ENCODE measurements around the gene SOX13.
"Not testable (repeated sequence)": the region's sequence is repeated elsewhere in the genome, so short reads cannot be mapped to it uniquely, and the experiment has no call there.

SOX13 gene

DNA sequence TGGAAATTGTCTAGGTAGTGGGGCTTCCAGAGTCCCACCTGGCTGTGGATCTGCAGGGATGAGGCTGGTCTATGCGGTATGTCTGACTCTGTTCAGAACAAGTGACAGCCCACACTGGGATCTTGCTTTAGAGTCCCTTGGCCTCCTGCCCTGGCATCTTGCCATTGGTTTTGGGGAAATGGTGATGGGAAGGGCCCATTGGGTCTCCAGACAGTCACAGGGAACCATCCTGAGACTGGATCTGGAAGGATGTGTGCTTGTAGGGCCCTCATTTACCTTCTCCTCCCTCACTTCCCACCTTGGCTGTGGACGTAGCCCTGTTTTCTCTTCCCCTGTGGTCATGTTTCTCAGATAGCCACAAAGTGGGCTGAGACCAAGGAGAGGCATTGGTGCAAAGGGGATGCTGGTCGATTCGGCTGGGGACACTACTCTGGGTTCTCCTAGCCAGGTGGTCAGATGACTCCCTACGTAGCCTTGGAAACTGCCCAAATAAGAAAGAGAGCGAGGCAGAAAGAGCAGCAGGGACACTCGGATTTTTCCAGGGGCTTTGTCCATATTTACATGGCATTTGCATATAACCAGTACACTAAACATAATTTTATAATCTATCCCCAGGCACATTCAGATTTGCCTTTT is 15.1 kb downstream of the SOX13 start:
- no peak for DNase-seq (ENCODE audit: low read depth)

DNA sequence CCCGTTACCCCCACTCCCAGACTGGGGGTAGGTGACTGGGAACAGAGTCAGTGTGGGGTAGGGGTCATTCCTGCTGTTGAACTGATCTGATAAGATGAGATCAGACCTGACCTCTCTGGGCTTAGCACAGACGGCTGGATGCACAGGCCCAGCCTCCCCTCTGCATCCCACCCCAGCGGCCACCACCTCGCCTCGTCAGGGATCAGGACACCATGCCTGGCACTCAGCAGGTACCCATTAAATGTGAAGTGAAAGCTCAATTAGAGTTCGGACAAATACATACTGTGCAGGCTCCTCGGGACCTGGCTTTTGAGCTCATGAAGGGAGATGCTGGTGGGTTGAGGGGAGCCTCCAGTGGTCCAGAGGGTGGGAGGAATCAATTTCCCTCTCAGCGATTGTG is 15.7 kb downstream of the SOX13 start:
- DNase-seq (ENCODE audit: low read depth), result no peak

DNA sequence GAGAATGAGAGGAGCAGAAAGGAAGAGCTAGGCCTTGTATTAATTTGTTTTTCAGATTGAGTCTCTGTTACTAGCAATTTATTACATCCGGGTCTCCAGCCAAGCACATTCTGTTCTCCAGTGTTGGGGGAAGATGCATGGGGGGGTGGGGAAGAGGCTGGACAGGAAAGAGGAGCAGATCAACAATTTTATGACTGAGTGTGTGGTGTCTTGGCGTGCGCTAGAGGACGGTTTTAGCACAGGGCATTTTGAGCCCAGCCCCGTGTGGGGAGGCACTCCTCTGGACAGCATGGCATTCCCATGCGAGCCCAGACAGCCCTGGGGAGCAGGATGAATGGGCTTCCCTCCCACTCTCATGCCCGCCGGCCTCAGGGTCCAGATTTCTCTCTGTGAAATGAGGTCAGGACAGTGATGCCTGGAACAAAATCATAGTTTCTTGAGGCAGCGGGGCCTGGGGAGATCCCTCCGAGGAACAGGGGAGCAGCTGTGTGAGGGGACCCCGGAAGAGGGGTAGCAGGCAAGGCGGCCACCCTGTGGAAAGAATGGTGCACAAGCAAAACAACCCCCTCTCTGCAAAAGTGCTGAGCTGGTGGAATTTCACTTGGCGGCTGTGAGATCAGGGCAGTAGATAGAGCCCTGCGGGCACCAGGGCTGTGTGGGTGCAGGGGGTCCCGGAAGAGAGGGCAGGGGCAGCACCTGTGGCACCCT is 16.3 kb downstream of the SOX13 start:
- DNase-seq (ENCODE audit: low read depth), result no peak

- not testable (repeated sequence) for DNase-seq (ENCODE audit: low read depth)
Observed at GRCh38 chr1:204090132-204090531, 17.2 kb downstream of the SOX13 start.

DNA sequence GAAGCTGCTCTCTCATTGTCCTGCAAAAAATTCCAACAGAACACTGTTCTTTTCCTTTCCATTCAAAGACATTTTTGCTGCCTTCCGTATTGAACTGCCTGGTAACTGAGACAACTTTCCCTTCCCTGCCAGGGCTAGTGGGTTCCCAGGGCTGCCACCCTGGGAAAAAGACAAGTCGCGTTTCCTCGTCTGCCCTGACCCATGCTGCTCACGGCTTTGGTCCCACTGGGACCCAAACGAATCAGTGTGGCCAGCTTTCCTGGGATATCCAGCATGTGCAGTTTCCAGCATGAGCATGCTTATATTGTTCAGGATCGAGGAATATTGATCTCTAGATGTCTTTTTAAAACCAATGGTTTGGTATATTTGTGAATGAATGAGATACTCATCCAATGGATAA is 18.2 kb downstream of the SOX13 start:
- no peak for DNase-seq (ENCODE audit: low read depth)

DNA sequence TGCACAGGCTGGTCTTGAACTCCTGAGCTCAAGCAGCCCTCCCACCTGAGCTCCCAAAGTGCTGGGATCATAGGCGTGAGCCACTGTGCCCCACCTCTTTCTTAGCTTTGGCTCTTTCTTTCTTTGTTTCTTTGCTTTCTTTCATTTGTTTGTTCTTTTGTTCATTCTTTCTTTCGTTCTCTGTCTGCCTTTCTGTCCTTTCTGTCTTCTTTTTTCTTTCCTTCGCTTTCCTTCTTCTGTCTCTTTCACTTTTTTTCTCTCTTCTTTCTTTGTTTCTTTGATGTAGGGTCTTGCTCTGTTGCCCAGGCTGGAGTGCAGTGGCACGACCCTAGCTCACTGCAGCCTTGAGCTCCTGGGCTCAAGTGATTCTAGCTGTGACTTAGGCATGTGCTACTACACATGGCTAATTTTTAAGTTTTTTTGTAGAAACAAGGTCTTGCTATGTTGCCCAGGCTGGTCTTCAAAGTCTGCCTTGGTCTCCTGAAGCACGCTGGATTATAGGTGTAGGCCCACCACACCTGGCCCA is 18.9 kb downstream of the SOX13 start:
- no peak for DNase-seq (ENCODE audit: low read depth)

DNA sequence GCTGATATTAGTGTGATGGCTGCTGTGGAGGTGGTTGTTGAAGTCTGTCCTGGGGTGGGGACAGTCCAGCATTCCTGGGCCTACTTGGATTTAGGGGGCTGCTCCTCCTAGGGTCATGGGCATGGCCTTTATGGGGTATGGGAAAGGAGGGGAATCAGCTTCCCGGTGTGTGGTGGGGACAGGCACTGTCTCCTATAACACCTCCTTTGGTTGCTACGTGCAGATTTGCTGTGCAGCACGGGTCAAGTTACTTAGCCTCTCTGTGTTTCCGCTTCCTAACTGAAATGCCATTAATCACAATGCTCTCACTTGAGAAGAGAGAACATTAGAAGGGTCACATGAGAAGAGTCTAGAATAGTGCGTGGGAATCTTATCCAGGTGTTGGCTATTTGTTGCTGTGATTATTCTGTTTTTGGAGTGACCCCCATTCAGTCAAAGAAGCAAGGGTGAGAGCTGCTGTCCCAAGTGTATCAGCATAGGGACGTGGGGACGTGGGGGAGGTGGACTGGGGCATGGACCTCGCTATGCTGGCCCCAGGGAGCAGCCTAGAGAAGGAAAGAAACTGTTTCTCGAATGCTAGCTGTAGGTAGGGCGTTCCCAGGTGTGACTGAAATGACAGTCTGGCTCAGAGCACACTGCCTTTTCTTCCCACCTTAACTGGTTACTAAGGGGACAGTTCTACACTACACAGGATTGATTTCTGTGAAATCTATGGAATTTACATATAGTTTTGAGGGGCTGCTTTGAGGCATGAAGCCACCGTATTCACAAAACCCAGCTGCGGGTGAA is 19.9 kb downstream of the SOX13 start:
- DNase-seq (ENCODE audit: low read depth), result no peak

DNA sequence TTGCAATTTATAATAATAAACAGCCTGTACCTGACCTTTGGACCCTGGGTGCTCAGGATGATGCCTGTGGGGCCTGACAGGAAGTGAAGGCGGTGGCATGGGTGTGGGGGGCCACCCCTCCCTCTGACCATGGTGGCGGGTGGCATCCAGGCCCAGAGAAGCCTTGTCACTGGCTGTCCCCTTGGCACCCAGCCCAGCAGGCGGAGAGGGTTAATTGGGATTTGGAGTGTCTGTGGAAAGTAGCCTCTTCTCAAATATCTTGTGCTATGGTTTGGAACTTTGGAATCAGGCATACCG is 20.5 kb downstream of the SOX13 start:
- DNase-seq (ENCODE audit: low read depth), result no peak

GRCh38 chr1:204093781-204094180 is 20.9 kb downstream of the SOX13 start:
- no peak for DNase-seq (ENCODE audit: low read depth)

GRCh38 chr1:204094313-204094729 is 21.4 kb downstream of the SOX13 start:
- DNase-seq (ENCODE audit: low read depth), result no peak

GRCh38 chr1:204094856-204095634 is 22.1 kb downstream of the SOX13 start:
- DNase-seq (ENCODE audit: low read depth), result no peak

GRCh38 chr1:204096931-204097330 is 24.0 kb downstream of the SOX13 start:
- no peak for DNase-seq (ENCODE audit: low read depth)

GRCh38 chr1:204098683-204099082 is 25.8 kb downstream of the SOX13 start:
- no peak for DNase-seq (ENCODE audit: low read depth)

DNA sequence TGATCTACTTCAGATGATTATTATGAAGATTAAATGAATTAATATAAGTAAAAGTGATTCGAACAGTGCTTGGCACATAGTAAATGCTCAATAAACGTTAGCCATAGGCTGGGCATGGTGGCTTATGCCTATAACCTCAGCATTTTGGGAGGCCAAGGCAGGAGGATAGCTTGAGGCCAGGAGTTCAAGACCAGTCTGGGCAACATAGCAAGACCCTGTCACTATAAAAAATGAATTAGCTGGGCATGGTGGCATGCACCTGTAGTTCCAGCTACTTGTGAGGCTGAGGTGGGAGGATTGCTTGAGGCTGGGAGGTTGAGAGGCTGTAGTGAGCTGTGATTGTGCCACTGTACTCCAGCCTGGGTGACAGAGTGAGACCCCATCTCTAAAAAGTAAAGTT is 26.8 kb downstream of the SOX13 start:
- DNase-seq (ENCODE audit: low read depth), result not testable (repeated sequence)

DNA sequence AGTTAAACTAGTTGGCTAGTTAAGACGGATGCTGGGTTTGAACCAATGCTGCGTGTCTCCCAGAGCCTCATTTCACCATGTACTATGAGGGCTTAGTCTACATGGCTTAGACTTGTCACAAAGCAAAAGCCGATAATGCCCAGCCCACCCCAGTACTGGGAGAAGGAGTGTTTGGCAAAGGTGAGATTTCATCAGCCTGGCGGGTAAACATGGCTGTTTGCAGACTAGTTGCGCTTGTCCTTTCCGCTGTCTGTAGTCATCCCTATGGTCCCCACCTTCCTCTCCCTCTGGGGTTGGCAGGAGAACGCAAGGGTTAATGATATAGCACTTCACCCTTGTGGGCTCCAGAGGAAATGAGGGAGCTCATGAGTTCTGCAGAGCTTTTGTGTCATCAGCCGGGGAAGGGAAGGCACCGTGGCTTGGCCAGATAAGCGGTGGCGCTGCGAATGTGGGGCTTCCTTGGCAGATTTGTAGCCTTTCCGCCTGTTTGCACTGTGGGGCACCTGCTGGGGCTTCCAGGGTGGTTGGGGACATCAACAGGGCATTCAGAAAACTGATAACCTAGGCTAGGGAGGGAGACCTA is 29.2 kb downstream of the SOX13 start:
- DNase-seq (ENCODE audit: low read depth), result peak; percentile 77

DNA sequence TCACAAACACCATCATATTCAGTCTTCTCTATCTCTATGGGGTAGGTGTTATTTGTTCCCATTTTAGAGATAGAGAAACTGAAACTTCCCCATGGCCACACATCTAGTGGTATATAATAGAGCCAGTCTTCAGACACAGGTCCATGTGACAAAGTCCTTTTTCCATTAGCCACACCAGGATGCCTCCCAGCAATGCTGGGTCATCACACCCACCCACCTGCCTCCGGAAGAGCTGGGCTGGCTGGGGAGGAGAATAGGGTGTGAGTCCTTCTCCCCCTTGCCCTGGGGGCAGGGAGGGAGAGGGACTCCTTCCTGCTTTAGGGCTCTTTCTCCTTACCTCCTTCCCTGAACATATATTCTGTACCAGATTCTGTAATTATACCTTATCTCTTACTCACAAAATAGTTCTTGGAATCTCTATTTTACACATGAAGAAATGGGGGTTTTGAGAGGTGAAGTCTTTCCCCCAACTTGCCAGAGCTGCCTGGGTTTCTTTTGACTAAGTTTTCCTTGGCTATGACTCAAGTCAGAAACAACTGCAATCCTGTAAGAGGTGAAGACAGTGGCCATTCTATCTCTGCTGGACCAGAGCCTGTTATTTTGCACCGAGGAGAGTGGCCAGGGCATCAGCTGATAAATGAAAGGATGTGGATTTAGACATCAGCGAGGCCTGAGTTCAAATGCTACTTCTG is 30.0 kb downstream of the SOX13 start:
- no peak for DNase-seq (ENCODE audit: low read depth)

DNA sequence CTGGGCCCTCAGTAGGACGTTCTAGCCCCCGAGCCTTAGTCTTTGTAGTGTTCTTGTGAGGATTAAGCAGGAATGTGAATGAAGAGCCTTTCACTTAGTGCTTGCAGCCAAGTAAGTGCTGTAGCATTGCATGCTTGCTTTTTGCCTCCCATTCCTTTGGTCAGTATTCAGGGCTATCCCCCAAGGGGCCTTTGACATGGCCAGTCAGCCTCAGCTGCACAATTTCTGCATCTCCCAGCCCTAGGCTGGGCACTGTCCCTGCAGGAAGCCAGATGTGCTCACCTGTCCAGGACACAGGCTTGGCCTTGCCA is 30.5 kb downstream of the SOX13 start:
- DNase-seq (ENCODE audit: low read depth), result no peak

- DNase-seq (ENCODE audit: low read depth), result peak; percentile 59
Observed at GRCh38 chr1:204104331-204105130, 31.6 kb downstream of the SOX13 start.

DNA sequence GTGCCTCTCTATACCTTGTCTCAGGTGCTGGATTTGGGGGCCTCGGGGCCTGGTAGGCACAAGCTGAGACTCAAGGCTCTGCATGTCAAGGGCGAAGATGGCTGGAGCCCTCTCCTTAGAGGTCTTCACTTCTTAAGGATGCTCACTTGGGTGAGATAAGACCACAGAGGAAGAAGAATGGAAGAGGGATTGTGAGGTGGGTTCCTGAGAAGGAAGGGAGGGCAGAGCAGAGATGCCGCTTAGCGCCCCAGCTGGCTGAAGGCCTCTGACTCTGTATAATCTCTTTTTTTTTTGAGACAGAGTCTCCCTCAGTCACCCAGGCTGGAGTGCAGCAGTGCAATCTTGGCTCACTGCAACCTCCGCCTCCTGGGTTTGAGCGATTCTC is 32.2 kb downstream of the SOX13 start:
- peak; percentile 21 for DNase-seq (ENCODE audit: low read depth)

DNA sequence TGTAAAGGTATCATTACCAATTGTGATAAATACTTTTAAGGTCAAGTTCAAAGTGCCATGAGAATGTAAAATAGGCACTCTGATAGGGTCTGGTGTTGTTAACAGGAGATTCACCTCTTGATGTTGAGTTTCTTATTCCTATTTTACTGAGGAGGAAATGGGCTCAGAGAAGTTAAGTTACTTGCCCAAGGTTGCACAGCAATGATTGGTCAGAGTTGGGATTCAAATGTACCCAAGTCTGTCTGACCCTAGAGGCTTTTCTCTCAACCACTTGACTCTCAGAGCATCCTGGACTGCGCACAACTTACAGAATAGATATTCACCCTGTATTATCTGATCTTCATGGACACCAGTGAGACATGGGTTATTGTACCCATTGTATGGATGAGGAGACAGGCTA is 33.9 kb downstream of the SOX13 start:
- no peak for DNase-seq (ENCODE audit: low read depth)

GRCh38 chr1:204107892-204108291 is 35.0 kb downstream of the SOX13 start:
- DNase-seq (ENCODE audit: low read depth), result no peak

Measured in CMK (cell line).